GM18870 (cell line): ENCODE data around the gene PHACTR3.
"Not testable (repeated sequence)": the region's sequence is repeated elsewhere in the genome, so short reads cannot be mapped to it uniquely, and the experiment has no call there.

Source experiments
- ATAC-seq: cut with Tn5 transposase; IDR thresholded peaks from one replicate; pipeline ENCODE4 v1.9.1; 2021; ENCODE audit warnings: moderate library complexity; ENCODE audit not compliant: unreplicated experiment

Gene PHACTR3

GRCh38 chr20:59836767-59837166, 232.4 kb downstream of the PHACTR3 start:
- no peak for ATAC-seq

GRCh38 chr20:59837623-59838394, 233.5 kb downstream of the PHACTR3 start:
- peak; percentile 98 for ATAC-seq

- ATAC-seq, result no peak
Observed at GRCh38 chr20:59839400-59839799, 235.1 kb downstream of the PHACTR3 start.

- ATAC-seq, result no peak
Observed at GRCh38 chr20:59845472-59845871, 241.1 kb downstream of the PHACTR3 start.

GRCh38 chr20:59848182-59848581, 243.8 kb downstream of the PHACTR3 start:
- no peak for ATAC-seq

- no peak for ATAC-seq
Observed at GRCh38 chr20:59850018-59850641, 245.8 kb downstream of the PHACTR3 start.

- ATAC-seq, result not testable (repeated sequence)
Observed at GRCh38 chr20:59856526-59856925, 252.2 kb downstream of the PHACTR3 start.

GRCh38 chr20:59856941-59857340, 252.6 kb downstream of the PHACTR3 start:
- ATAC-seq, result not testable (repeated sequence)

- no peak for ATAC-seq
Observed at GRCh38 chr20:59857966-59858365, 253.6 kb downstream of the PHACTR3 start.

- no peak for ATAC-seq
Observed at GRCh38 chr20:59858425-59858824, 254.1 kb downstream of the PHACTR3 start.

GRCh38 chr20:59861401-59861800, 257.1 kb downstream of the PHACTR3 start:
- no peak for ATAC-seq

GRCh38 chr20:59863058-59863457, 258.7 kb downstream of the PHACTR3 start:
- no peak for ATAC-seq

GRCh38 chr20:59864726-59865125, 260.4 kb downstream of the PHACTR3 start:
- no peak for ATAC-seq

- no peak for ATAC-seq
Observed at GRCh38 chr20:59866338-59866737, 262.0 kb downstream of the PHACTR3 start.

- ATAC-seq, result no peak
Observed at GRCh38 chr20:59871096-59871495, 266.8 kb downstream of the PHACTR3 start.

- ATAC-seq, result no peak
Observed at GRCh38 chr20:59873409-59873808, 269.1 kb downstream of the PHACTR3 start.

GRCh38 chr20:59880198-59880597, 275.9 kb downstream of the PHACTR3 start:
- ATAC-seq, result no peak

- no peak for ATAC-seq
Observed at GRCh38 chr20:59884494-59884893, 280.2 kb downstream of the PHACTR3 start.

- no peak for ATAC-seq
Observed at GRCh38 chr20:59888050-59888449, 283.7 kb downstream of the PHACTR3 start.

- not testable (repeated sequence) for ATAC-seq
Observed at GRCh38 chr20:59890035-59890434, 285.7 kb downstream of the PHACTR3 start.

GRCh38 chr20:59891581-59891980, 287.2 kb downstream of the PHACTR3 start:
- no peak for ATAC-seq

GRCh38 chr20:59895908-59896307, 291.6 kb downstream of the PHACTR3 start:
- no peak for ATAC-seq
